GM12873 (cell line): Measurements from ENCODE around the gene STRA8.

Experiments
- CTCF ChIP-seq: IDR thresholded peaks from 2 replicates; pipeline ENCODE4 v1.5.1; 2012; ENCODE audit warnings: low read depth, mild to moderate bottlenecking, moderate library complexity, low read length, control low read depth; ENCODE audit not compliant: insufficient read depth; ENCODE audit errors: missing control alignments

Gene STRA8

GRCh38 chr7:135211179-135211945 lies 22.3 kb upstream of the STRA8 start, which contains the start of gene WDR91:
Gene WDR91 (minus strand): TSS chr7:135211526. CDS start chr7:135211502, 24 bp downstream.
- no peak for TF ChIP-seq CTCF

DNA sequence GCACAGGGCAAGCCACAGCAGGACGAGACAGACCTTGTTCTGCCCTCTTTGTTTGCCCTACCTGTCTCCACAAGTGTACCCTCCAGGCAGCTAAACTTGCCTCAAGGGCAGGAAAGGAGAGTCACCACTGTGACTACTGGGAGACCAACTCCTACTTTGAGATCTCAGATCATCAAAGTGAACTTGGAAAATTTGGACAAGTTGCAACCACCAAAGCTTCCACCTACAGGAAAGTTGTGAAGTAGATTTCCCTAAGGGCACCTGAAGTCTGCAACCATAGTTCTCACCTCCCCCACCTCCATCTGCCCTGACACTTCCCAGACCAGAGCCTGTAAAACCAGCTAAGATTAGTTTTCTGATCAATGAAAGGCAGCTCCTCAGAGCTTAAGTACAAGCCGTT lies 19.8 kb upstream of the STRA8 start:
- no peak for TF ChIP-seq CTCF

DNA sequence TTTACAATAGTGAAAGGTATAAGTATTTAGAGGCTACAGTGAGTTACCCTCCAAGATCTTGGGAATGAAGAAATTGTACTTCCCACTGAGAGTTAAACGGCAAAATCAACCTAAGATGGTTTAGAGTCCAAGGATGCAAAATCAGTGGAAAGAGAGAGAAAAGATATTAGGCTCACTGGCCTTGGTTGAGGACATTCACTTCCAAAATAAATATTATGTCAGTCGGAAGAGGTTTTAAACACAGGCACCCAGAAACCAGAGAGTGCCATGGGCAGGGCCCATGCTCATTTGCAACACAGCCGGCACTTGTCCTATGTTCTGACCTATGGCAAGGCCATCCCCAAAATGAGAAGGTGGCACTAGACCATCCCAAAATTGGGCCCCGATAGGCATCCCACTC lies 18.5 kb upstream of the STRA8 start:
- no peak for TF ChIP-seq CTCF

GRCh38 chr7:135215698-135216097 lies 17.9 kb upstream of the STRA8 start:
- no peak for TF ChIP-seq CTCF

- no peak for TF ChIP-seq CTCF
Observed at GRCh38 chr7:135217645-135218509, 15.8 kb upstream of the STRA8 start.

DNA sequence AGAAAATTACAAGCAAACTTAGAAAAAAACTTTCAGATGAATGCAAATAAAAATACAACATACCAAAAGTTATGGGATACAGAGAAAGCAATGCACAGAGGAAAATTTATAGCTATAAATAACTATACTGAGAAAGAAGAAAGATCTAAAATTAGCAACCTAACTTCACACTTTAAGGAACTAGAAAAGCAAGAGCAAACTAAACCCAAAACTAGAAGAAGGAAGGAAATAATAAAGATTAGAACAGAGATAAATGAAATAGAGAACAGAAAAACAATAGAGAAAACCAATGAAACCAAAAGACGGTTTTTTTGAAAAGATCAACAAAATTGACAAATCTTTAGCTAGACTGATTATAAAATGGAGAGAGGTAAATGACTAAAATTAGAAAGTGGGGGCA lies 9.6 kb upstream of the STRA8 start:
- no peak for TF ChIP-seq CTCF

- no peak for TF ChIP-seq CTCF
Observed at GRCh38 chr7:135231686-135232085, 2.0 kb upstream of the STRA8 start.
